ENCODE results near the gene CYP2E1.

Gene CYP2E1

DNA sequence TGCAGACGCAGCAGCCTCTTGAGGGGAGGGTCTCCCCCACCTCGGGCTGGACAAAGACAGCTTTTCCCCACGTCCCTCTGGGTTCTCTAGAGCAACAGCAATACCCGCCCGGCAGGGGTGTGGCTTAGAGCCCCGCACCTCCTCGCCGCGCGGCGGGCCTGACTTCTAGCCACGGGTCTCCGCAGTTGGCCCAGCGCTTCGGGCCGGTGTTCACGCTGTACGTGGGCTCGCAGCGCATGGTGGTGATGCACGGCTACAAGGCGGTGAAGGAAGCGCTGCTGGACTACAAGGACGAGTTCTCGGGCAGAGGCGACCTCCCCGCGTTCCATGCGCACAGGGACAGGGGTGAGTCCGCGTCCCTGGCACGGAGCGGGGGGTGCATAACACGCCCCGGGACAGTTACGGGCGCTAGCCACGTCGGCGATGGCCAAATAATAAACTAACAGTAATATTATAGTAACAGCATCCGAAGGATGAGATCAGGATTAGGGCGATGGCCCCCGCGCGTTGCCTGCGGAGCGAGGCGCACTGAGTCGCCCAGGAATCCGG lies 1.2 kb downstream of the CYP2E1 start:
- H3K4me3 ChIP-seq (ENCODE audit: low read length): no peak overlapping the region
- TF ChIP-seq, protein P1, sequence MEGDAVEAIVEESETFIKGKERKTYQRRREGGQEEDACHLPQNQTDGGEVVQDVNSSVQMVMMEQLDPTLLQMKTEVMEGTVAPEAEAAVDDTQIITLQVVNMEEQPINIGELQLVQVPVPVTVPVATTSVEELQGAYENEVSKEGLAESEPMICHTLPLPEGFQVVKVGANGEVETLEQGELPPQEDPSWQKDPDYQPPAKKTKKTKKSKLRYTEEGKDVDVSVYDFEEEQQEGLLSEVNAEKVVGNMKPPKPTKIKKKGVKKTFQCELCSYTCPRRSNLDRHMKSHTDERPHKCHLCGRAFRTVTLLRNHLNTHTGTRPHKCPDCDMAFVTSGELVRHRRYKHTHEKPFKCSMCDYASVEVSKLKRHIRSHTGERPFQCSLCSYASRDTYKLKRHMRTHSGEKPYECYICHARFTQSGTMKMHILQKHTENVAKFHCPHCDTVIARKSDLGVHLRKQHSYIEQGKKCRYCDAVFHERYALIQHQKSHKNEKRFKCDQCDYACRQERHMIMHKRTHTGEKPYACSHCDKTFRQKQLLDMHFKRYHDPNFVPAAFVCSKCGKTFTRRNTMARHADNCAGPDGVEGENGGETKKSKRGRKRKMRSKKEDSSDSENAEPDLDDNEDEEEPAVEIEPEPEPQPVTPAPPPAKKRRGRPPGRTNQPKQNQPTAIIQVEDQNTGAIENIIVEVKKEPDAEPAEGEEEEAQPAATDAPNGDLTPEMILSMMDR (IDR thresholded peaks at IDR 0.05; ENCODE audit: insufficient read depth, low read depth, low read length, missing control alignments): no peak
- no peak for DNase-seq (ENCODE audit: low read depth)

DNA sequence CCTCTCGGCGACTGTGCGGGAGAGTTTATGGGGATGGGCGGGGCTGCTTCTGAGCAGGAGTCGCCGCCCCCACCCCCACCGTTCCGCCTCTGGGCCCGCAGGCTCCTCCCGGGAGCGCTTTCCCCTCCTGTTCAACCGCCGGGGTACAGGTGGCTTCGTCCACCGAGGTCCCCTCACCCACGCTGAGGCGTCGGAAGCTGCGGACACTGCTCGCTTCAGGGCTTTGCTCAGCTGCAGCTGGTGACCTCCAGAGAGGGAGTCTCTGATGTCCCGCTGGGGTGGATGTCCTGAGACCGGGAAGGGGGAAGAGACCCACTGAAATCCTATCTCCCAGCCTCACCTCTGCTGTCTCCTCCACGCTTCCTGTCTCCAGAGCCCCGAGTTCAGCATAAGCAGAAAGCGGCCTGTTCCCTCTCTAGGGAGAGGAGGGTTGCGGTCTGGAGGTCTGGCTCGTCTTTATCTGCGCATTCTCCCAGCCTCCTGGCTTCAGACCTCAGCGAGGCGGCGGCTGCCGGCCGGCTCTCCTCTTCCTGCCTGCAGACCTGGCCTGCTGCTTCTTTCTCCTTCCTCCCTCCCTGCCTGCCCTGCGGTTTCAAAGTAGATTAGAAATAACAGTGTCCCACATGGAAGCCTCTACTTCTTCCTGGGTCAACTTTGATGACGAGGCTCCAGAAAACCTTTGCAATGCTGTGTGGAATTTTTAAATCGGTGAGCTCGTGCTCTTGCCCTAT lies 1.8 kb downstream of the CYP2E1 start:
- TF ChIP-seq, protein P1 (IDR thresholded peaks at IDR 0.05; ENCODE audit: insufficient read depth, low read depth, low read length, missing control alignments): no peak
- DNase-seq (ENCODE audit: low read depth): no peak
- H3K4me3 ChIP-seq (ENCODE audit: low read length): no peak overlapping the region

DNA sequence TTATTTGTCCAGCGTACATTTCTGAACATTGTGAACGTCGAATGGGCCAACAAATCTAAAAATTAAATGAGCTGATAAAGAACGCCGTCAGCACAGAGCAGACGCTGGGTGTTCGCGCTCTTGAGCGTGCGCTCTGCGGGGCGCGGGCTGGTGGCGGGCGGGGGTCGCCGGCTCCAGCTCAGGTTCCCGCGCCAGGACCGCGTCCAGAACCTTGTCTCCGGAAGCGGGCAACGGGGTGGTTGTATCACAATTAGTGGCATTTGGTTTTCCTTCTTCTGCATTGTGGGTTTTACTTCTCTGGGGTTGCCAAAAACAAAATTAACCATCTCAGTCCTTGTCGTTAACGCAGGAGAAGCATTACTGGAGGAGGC lies 2.4 kb downstream of the CYP2E1 start:
- TF ChIP-seq, protein P1 (IDR thresholded peaks at IDR 0.05; ENCODE audit: insufficient read depth, low read depth, low read length, missing control alignments): no peak
- H3K4me3 ChIP-seq (ENCODE audit: low read length): no peak overlapping the region
- DNase-seq (ENCODE audit: low read depth): no peak

DNA sequence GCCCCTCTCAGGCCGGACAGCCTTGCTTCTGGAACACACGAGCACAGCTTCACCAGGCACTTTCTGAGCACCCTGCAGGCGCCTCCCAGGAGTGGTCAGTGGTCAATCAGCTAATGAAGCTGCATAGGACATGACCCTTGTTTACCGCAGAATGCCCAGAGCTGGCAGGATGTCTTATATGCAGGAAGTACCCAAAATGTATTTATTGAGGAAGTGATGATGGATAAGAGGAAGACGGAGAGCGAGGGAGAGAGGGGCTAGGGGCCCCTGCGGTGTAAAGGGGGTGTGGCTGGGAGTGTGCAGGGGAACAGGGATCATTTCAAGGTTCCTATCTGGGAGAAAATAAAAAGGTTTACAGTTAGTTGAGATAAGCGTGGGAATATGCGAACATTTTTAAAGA lies 3.3 kb downstream of the CYP2E1 start:
- no peak overlapping the region for H3K4me3 ChIP-seq (ENCODE audit: low read length)
- TF ChIP-seq, protein P1 (IDR thresholded peaks at IDR 0.05; ENCODE audit: insufficient read depth, low read depth, low read length, missing control alignments): no peak
- no peak for DNase-seq (ENCODE audit: low read depth)

DNA sequence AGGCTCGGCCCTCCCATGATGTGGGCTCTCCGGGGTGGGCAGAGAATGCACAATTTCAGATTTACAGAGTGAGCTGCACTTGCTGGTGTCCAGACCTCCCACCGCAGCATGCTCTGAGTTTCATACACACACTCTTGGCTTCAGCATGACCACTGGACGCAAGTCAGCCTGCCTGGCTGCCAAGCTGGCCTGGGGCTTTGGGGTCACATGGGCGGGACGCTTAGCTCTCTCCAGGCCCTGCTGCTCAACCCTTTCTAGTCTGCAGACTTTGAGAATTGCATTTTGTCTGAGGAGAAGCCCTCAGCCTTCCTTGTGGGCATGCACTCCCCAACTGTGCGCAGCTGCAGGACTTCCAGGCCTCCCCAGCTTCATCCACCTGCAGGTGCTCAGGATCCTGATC lies 5.7 kb downstream of the CYP2E1 start:
- TF ChIP-seq, protein P1 (IDR thresholded peaks at IDR 0.05; ENCODE audit: insufficient read depth, low read depth, low read length, missing control alignments): no peak
- H3K4me3 ChIP-seq (ENCODE audit: low read length): no peak overlapping the region
- no peak for DNase-seq (ENCODE audit: low read depth)

DNA sequence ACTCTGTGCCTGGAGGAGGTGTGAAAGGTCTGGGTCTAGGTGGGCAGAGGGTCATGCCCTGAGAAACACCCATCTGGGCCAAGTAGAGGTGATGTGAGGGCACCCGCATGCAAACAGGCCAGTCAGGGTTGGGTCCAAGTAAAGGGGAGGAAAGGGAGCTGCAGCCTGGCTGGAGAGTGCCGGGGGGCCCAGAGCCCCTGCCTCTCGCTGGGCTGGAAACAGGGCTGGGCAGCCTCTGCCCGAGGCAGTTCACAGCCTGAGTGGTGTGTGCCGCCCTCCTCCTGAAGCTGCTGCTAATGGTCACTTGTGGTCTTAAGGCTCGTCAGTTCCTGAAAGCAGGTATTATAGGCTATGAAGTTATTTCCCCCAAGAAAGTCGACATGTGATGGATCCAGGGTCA lies 7.3 kb downstream of the CYP2E1 start:
- DNase-seq (ENCODE audit: low read depth): no peak
- TF ChIP-seq, protein P1 (IDR thresholded peaks at IDR 0.05; ENCODE audit: insufficient read depth, low read depth, low read length, missing control alignments): no peak
- no peak overlapping the region for H3K4me3 ChIP-seq (ENCODE audit: low read length)

DNA sequence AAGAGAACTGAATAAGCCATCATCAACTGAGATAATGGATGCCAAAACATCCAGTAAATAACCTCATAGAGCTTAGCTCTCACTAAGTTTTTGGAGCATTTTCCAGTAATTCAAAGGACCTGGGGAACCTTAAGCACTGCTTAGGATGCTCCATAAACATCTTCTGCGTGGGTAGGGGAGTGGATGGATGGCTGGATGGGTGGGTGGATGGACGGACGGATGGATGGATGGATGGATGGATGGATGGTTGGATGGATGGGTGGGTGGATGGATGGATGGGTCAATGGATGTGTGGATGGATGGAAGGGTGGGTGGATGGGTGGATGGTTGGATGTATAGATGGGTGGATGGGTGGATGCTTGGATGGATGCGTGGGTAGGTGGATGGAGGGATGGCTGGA lies 9.0 kb downstream of the CYP2E1 start:
- no peak for DNase-seq (ENCODE audit: low read depth)
- TF ChIP-seq, protein P1 (IDR thresholded peaks at IDR 0.05; ENCODE audit: insufficient read depth, low read depth, low read length, missing control alignments): no peak
- H3K4me3 ChIP-seq (ENCODE audit: low read length): no peak overlapping the region
